Measurements from ENCODE around the gene PRIM1.

Gene PRIM1

GRCh38 chr12:56684745-56685359 lies 67.3 kb downstream of the PRIM1 start:
- TF ChIP-seq CTCF (IDR thresholded peaks at IDR 0.05; ENCODE audit: low read length, missing control alignments), result no peak
- peak overlapping the region; percentile 27 for H3K4me3 ChIP-seq (replicated peaks; ENCODE audit: low read depth, low read length)
- no peak for DNase-seq (ENCODE audit: low read depth)

GRCh38 chr12:56682323-56682722 lies 69.8 kb downstream of the PRIM1 start:
- no peak overlapping the region for H3K4me3 ChIP-seq (replicated peaks; ENCODE audit: low read depth, low read length)
- TF ChIP-seq CTCF (IDR thresholded peaks at IDR 0.05; ENCODE audit: low read length, missing control alignments), result no peak

More at GRCh38 chr12:56682323-56682722, 69.8 kb downstream of the PRIM1 start:
- no peak for DNase-seq (ENCODE audit: low read depth)

Measured in fibroblast of pulmonary artery (primary cell).